Ureter (tissue), 1 donor: ENCODE results near the gene SIRPB1. TPM values are rescaled to one million over a fixed set of nuclear protein-coding genes. Genes with fewer than 3 reads are reported as not detected.
"Not testable (repeated sequence)": the region's sequence is repeated elsewhere in the genome, so short reads cannot be mapped to it uniquely, and the experiment has no call there.

ENCODE experiments used
- DNase-seq: peaks from one replicate; pipeline ENCODE4 v3.0.0-alpha.2; 2020; ENCODE audit warnings: low spot score
- total RNA-seq: library from RNA; stranded (reverse); gene quantifications from one replicate; pipeline ENCODE4 v1.2.4, GENCODE V29; 2023
- donor health status: DM: yes; HTN: yes; CAD: no.

Gene SIRPB1
- total RNA-seq, 1 donor from 2014 or later = 5.9 TPM

- no peak for DNase-seq
Measured at GRCh38 chr20:1595333-1595732, 24.5 kb downstream of the SIRPB1 start.

GRCh38 chr20:1588533-1589460 lies 31.0 kb downstream of the SIRPB1 start:
- no peak for DNase-seq

- DNase-seq = no peak
Measured at GRCh38 chr20:1587781-1588532, 31.9 kb downstream of the SIRPB1 start.

DNA sequence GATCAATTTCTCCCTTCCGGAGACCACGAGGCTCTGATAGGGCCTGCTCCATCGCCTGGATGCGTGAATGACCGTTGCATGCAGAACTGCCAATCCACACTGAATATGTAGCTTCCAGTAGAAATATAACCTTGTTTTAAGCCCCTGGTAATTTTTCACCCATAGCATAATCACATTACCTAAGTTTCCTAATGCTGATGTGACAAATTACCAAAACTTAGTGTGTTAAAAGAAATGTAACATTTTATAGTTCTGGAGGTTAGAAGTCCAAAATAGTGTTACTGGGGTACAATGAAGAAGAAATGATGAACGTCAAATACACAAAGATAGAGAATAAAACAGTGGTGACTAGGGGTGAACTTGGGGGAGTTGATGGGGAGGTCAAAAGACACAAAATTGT lies 40.3 kb downstream of the SIRPB1 start:
- no peak for DNase-seq

DNA sequence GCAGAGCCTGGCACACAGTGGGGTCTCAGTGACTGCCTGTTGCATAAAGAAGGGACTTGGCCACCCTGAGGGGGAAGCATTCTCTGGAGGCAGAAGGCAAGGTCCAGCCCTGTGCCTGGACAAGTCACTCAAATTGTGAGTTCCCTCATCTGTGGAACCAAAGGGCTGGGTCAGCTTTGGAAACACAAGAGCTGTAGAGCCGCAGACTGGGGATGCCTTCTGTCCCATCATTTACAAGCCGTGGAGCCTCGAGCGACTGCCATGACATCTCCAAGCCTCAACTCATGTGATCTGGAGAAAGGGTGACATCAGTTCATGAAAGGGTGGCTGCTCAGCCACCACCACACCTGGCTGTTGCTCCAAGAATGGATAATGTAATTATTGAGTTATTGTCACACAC lies 41.9 kb downstream of the SIRPB1 start:
- DNase-seq = no peak

DNA sequence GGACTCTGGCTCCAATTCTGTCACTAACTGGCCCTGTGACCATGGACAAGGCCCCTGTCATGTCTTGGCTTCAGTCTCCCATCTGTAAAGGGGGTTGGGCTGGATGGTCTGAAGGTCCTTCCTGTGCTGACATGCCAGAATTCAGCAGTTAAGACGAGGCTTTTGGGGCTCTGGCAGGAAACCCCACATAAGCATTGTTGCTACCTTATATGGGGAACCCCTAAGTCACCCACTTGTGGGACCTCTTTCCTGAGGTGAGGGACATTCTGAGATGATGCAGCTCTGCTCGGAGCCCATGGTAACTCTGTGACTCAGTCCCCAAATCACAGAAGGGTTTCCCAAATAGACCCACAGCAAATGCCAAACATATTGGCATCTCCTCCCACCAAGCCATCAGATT lies 42.5 kb downstream of the SIRPB1 start:
- not testable (repeated sequence) for DNase-seq

GRCh38 chr20:1576641-1577040 lies 43.2 kb downstream of the SIRPB1 start:
- DNase-seq = no peak

- DNase-seq = not testable (repeated sequence)
Measured at GRCh38 chr20:1576003-1576402, 43.8 kb downstream of the SIRPB1 start.

- not testable (repeated sequence) for DNase-seq
Measured at GRCh38 chr20:1571583-1571982, 48.2 kb downstream of the SIRPB1 start.

Other genes starting within 250 kb of the SIRPB1 start
- gene FKBP1A, start 227.0 kb downstream of the SIRPB1 start, total RNA-seq = 260 TPM
- gene NSFL1C, start 153.2 kb downstream of the SIRPB1 start, total RNA-seq = 83.9 TPM
- 3.6 TPM for gene SIRPB2, start 128.6 kb downstream of the SIRPB1 start, total RNA-seq
- not detected for gene SIRPD, start 62.3 kb downstream of the SIRPB1 start, total RNA-seq
- 0.99 TPM for gene SIRPG, start 37.8 kb upstream of the SIRPB1 start, total RNA-seq